H9 (cell line): ENCODE results near the gene MYH14. TPM values are rescaled to one million over a fixed set of nuclear protein-coding genes. Genes with fewer than 3 reads are reported as not detected.

Experiments used
- DNase-seq: peaks from one replicate; pipeline ENCODE4 v3.0.0-alpha.2; 2017
- H2AFZ ChIP-seq: one replicate; pipeline ENCODE4 v1.6.1; 2013; ENCODE audit warnings: mild to moderate bottlenecking, low read length, control low read depth, moderate library complexity
- H2AK5ac ChIP-seq: 2 replicates; pipeline ENCODE4 v1.6.1; 2013; ENCODE audit warnings: low read length, control low read depth, mixed read lengths; ENCODE audit not compliant: insufficient read length
- H2BK120ac ChIP-seq: one replicate; pipeline ENCODE4 v1.6.1; 2013; ENCODE audit warnings: low read depth, mild to moderate bottlenecking, low read length, control low read depth, inconsistent platforms; ENCODE audit not compliant: poor library complexity, severe bottlenecking
- H2BK12ac ChIP-seq: 2 replicates; pipeline ENCODE4 v1.6.1; 2013; ENCODE audit warnings: low read length, control low read depth, mixed read lengths, low read depth; ENCODE audit not compliant: insufficient read length
- H2BK15ac ChIP-seq: 2 replicates; pipeline ENCODE4 v1.6.1; 2013; ENCODE audit warnings: low read depth, low read length, control low read depth
- H2BK20ac ChIP-seq: one replicate; pipeline ENCODE4 v1.6.1; 2013; ENCODE audit warnings: low read depth, mild to moderate bottlenecking, low read length, control low read depth, inconsistent platforms; ENCODE audit not compliant: poor library complexity, severe bottlenecking
- H2BK5ac ChIP-seq: 2 replicates; pipeline ENCODE4 v1.6.1; 2013; ENCODE audit warnings: low read length, control low read depth, mixed read lengths; ENCODE audit not compliant: insufficient read length
- H3K14ac ChIP-seq: 2 replicates; pipeline ENCODE4 v1.6.1; 2013; ENCODE audit warnings: low read length, control low read depth; ENCODE audit not compliant: insufficient read depth
- H3K18ac ChIP-seq: 2 replicates; pipeline ENCODE4 v1.6.1; 2013; ENCODE audit warnings: low read depth, mild to moderate bottlenecking, mixed read lengths, low read length, control low read depth; ENCODE audit not compliant: insufficient read length
- H3K23ac ChIP-seq: 2 replicates; pipeline ENCODE4 v1.6.1; 2013; ENCODE audit warnings: low read length, control low read depth, mixed read lengths, low read depth; ENCODE audit not compliant: insufficient read length
- H3K23me2 ChIP-seq: 2 replicates; pipeline ENCODE4 v1.6.1; 2013; ENCODE audit warnings: low read depth, mild to moderate bottlenecking, mixed read lengths, low read length, control low read depth; ENCODE audit not compliant: insufficient read length, poor library complexity, severe bottlenecking
- H3K27ac ChIP-seq: 2 replicates; pipeline ENCODE4 v1.5.1; 2013; ENCODE audit warnings: low read length, control low read depth, mixed read lengths, low read depth; ENCODE audit not compliant: insufficient read length
- H3K27me3 ChIP-seq: 2 replicates; pipeline ENCODE4 v1.6.1; 2013; ENCODE audit warnings: low read length, control low read depth, inconsistent platforms; ENCODE audit not compliant: insufficient read depth
- H3K4ac ChIP-seq: 2 replicates; pipeline ENCODE4 v1.6.1; 2013; ENCODE audit warnings: low read depth, mild to moderate bottlenecking, control low read depth, inconsistent platforms, low read length, moderate library complexity
- H3K4me1 ChIP-seq: 2 replicates; pipeline ENCODE4 v1.6.1; 2013; ENCODE audit warnings: low read length, control low read depth, inconsistent platforms; ENCODE audit not compliant: insufficient read depth
- H3K4me2 ChIP-seq: 2 replicates; pipeline ENCODE4 v1.6.1; 2013; ENCODE audit warnings: low read length, control low read depth, mixed read lengths; ENCODE audit not compliant: insufficient read length, insufficient read depth
- H3K56ac ChIP-seq: 2 replicates; pipeline ENCODE4 v1.6.1; 2013; ENCODE audit warnings: low read depth, mild to moderate bottlenecking, mixed read lengths, low read length, control low read depth; ENCODE audit not compliant: insufficient read length
- H3K79me1 ChIP-seq: 2 replicates; pipeline ENCODE4 v1.6.1; 2013; ENCODE audit warnings: low read depth, mild to moderate bottlenecking, moderate library complexity, low read length, control low read depth, inconsistent platforms; ENCODE audit not compliant: insufficient read depth, poor library complexity, severe bottlenecking
- H3K79me2 ChIP-seq: 2 replicates; pipeline ENCODE4 v1.6.1; 2013; ENCODE audit warnings: low read length, control low read depth, inconsistent platforms; ENCODE audit not compliant: insufficient read depth
- H3K9ac ChIP-seq: 2 replicates; pipeline ENCODE4 v1.6.1; 2013; ENCODE audit warnings: low read length, control low read depth, mixed read lengths; ENCODE audit not compliant: insufficient read length; ENCODE audit errors: extremely low read depth
- H3K9me3 ChIP-seq: one replicate; pipeline ENCODE4 v1.6.1; 2013; ENCODE audit warnings: low read depth, low read length, inconsistent platforms; ENCODE audit not compliant: control insufficient read depth
- H3T11ph ChIP-seq: one replicate; pipeline ENCODE4 v1.6.1; 2013; ENCODE audit warnings: mild to moderate bottlenecking, low read length, control low read depth, inconsistent platforms
- H4K20me1 ChIP-seq: one replicate; pipeline ENCODE4 v1.6.1; 2013; ENCODE audit not compliant: control insufficient read depth, insufficient read length, insufficient read depth
- H4K5ac ChIP-seq: 2 replicates; pipeline ENCODE4 v1.6.1; 2013; ENCODE audit warnings: low read depth, mild to moderate bottlenecking, mixed read lengths, low read length, control low read depth; ENCODE audit not compliant: insufficient read length
- H4K8ac ChIP-seq: replicated peaks from 2 replicates; pipeline ENCODE4 v1.6.1; 2013; ENCODE audit warnings: low read length, control low read depth, mixed read lengths, low read depth; ENCODE audit not compliant: insufficient read length
- H4K91ac ChIP-seq: 2 replicates; pipeline ENCODE4 v1.6.1; 2013; ENCODE audit warnings: low read depth, mild to moderate bottlenecking, moderate library complexity, mixed read lengths, low read length, control low read depth; ENCODE audit not compliant: insufficient read length
- H3K27ac Mint-ChIP-seq, 3 experiments: 2 replicates in 2 of 3; 3 replicates in 1 of 3; pipeline ENCODE4 v1.8.0; 2020 to 2021; ENCODE audit warnings: mixed read lengths in 3 of 3, mild to moderate bottlenecking in 1 of 3, moderate library complexity in 1 of 3
- H3K27me3 Mint-ChIP-seq: 2 replicates; pipeline ENCODE4 v1.8.0; 2021; ENCODE audit warnings: low read depth, mild to moderate bottlenecking, moderate library complexity, mixed read lengths
- H3K36me3 Mint-ChIP-seq, 3 experiments: 2 replicates in 2 of 3; 3 replicates in 1 of 3; pipeline ENCODE4 v1.8.0; 2020 to 2021; ENCODE audit warnings: low read depth in 3 of 3, mixed read lengths in 3 of 3; ENCODE audit not compliant: insufficient read depth in 1 of 3
- H3K4me1 Mint-ChIP-seq, 2 experiments: 2 replicates each; pipeline ENCODE4 v1.8.0; 2020; ENCODE audit warnings: mixed read lengths in 2 of 2
- H3K4me3 Mint-ChIP-seq, 2 experiments: 2 replicates in 1 of 2; 3 replicates in 1 of 2; pipeline ENCODE4 v1.8.0; 2020 to 2021; ENCODE audit warnings: mild to moderate bottlenecking in 2 of 2, mixed read lengths in 2 of 2, moderate library complexity in 1 of 2
- H3K9me3 Mint-ChIP-seq, 2 experiments: 2 replicates in 1 of 2; 3 replicates in 1 of 2; pipeline ENCODE4 v1.8.0; 2020; ENCODE audit warnings: mild to moderate bottlenecking in 2 of 2, mixed read lengths in 2 of 2, moderate library complexity in 1 of 2
- CTCF ChIP-seq: fragments of 200-600 bp; sonication (generic); conservative IDR thresholded peaks from 3 replicates; pipeline ENCODE4 v1.8.0; 2021; ENCODE audit warnings: antibody characterized with exemption, mild to moderate bottlenecking
- WGBS: extraction: QIAGEN DNeasy Blood & Tissue Kit; methylation state at CpG from one replicate; pipeline ENCODE4 v1.1.7; 2013; ENCODE audit warnings: missing lambda C conversion rate, low lambda C conversion rate, mixed read lengths; ENCODE audit not compliant: insufficient read length; ENCODE audit errors: extremely low coverage; 5-methylcytosine and 5-hydroxymethylcytosine counted together
- total RNA-seq: library from RNA; stranded (reverse); gene quantifications from 2 replicates; pipeline ENCODE4 v1.2.1, GENCODE V29; 2021

Gene MYH14
- total RNA-seq, 1 experiment from 2014 or later = 27.7 TPM

DNA sequence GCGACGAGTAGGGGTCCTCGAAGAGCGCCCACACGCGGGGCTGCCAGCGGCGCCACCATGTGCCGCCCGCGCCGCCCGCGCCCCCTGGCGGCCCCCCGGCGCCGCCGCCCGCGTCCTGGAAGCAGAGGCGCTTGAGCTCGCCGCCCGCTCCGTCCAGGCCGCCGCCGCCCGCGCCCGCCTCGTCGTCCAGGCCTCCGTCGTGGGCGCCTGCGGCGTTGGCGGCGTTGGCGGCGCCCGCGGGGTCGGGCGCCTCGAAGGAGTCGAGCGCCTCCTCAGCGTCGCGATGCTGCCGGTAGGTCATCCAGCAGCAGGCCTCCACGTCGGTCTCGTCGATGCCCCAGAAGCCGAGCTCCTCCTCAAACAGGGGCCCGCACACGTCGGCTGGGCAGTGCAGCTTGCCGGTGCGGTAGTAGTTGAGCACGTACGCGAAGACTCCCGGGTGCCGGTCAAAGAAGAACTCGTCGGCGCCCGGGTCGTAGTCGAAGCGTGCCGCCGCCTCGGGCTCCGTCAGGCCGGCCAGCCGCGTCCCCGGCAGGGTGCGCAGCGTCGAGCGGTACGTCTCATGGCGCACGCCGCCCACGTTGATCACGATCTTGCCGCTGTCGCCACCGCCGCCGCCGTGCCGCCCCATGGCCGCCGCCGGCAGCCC, 124.9 kb downstream of the MYH14 start:
- Histone ChIP-seq H3K4ac (no peak overlapping the region), H2BK12ac (no peak overlapping the region), H2BK15ac (no peak overlapping the region), H3K9me3 (no peaks in the 10 kb centered on the region), H3K79me2 (no peaks in the 10 kb centered on the region), H4K8ac (no peak overlapping the region), H3K23ac (no peak overlapping the region), H3K4me2 (peak overlapping the region; percentile 38), H2BK20ac (no peak overlapping the region), H4K91ac (no peak overlapping the region), H3K79me1 (no peaks in the 10 kb centered on the region), H4K5ac (no peak overlapping the region), H4K20me1 (no peaks in the 10 kb centered on the region), H3K23me2 (peaks cover 31% of the 10 kb centered on the region), H3K9ac (peak overlapping the region; percentile 10), H3K27ac (no peak overlapping the region), H3K56ac (no peak overlapping the region), H3T11ph (no peak overlapping the region), H2BK5ac (no peak overlapping the region), H3K27me3 (peaks cover 8% of the 10 kb centered on the region; the same call in 1 of the 2 replicates), H3K14ac (0 out of 2 replicates have a peak overlapping the region, but pooled peaks have one; percentile 35), H3K4me1 (peaks cover 6% of the 10 kb centered on the region; the same call in 1 of the 2 replicates), H2AFZ (no peak overlapping the region), H3K18ac (no peak overlapping the region), H2BK120ac (no peak overlapping the region), H2AK5ac (no peak overlapping the region)
- Mint-ChIP-seq H3K9me3 (peaks cover 3 to 5% of the 10 kb centered on the region in 2 experiments; a peak in 3 of 5 replicates), H3K4me1 (peaks cover 51 to 52% of the 10 kb centered on the region in 2 experiments), H3K36me3 (peaks cover 5 to 11% (median 7%) of the 10 kb centered on the region in 3 experiments), H3K4me3 (peak overlapping the region; percentile 51 to 63; a peak in 4 of 5 replicates), H3K27me3 (peaks cover 30% of the 10 kb centered on the region), H3K27ac (no peak overlapping the region)
- WGBS = no CpG with 5 or more reads among the region's 104 CpGs
- peak; percentile 43; the same call in 2 of the 3 replicates for TF ChIP-seq CTCF
- peak; percentile 38 for DNase-seq
